8988T (cell line): Measurements from ENCODE around the gene ZNF563.

Source experiments
- DNase-seq: peaks from one replicate; pipeline ENCODE4 v3.0.0; 2011

The ZNF563 gene

DNA sequence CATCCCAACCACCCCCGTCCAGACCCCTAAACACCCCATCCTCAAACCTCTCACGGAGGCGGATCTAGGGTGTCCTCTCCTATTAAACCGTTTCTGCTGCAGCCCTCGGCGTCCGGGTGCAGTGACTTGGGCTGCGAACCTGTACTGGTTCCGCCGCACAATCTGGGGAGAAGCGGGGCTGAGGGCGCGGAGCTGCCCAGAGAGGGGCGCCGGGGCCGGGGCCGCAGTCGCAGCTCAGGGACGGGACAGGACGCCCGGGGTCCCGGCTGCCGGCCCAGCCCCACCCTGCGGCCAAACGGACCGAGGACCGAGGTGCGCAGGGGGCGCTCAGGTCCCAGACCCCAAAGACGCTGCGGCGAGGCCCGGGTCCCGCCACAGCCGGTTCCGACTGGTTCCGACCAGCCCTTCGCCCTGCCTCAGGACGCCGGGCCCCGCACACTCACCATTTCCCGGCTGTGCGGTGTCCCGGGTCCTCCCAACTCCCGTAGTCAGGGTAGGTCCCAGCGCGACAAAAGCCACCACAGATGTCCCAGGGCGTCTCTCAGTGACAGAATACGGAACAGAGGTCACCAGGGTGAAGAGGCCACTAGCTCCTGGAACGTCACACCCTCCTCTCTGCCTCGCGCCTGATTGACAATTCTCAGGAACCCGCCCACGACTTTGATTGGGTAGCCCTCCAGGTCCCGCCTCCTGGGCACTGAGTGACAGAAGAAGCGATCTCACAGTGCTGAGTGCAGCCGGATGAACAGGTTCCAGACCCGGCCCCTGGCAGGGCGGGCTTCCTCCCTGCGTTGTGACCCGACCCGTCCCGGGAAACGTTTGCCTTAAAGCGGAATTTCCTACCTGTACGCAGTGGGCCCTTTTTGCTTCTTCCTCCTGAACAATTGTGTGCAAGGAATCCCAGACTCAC is 38.9 kb downstream of the ZNF563 start, which contains the start of gene ZNF44:
ZNF44 (minus strand) TSS at position 635 of the 910 bp plus-strand sequence; CDS start at position 446, 189 bp downstream.
- peak; percentile 64 for DNase-seq

DNA sequence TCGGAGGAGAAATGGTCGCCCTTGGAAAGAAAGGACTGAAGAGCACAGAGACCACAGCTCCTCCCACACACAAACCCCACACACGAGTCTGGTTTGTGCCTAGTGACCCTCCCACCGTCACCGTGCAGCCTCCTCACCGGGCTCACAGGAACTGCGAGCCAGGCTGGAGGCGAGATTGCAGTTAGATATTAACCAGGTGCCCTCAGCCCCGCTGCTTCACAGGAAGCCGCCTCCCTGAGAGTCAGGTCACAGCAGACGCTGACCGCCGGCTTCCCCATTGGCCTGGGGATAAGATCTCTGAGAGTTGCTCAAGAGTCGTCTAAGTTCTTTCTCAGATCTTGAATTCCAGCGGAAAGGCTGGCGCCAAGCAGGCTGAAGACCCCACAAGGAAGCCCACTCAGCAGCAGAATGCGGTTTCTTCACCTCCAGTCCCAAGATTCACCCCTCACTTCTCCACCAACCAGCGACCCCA is 39.6 kb downstream of the ZNF563 start:
- DNase-seq = peak; percentile 28

- no peak for DNase-seq
Measured at GRCh38 chr19:12289790-12290065, 43.7 kb downstream of the ZNF563 start.

- DNase-seq = no peak
Measured at GRCh38 chr19:12287958-12288500, 45.4 kb downstream of the ZNF563 start.

DNA sequence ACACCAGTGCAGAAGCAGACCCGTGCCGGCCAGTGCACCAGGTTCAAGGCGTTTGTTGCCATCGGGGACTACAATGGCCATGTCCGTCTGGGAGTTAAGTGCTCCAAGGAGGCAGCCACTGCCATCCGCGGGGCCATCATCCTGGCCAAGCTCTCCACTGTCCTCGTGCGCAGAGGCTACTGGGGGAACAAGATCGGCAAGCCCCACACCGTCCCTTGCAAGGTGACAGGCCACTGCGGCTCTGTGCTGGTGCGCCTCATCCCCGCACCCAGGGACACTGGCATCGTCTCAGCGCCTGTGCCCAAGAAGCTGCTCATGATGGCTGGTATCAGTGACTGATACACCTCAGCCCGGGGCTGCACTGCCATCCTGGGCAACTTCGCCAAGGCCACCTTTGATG is 48.8 kb downstream of the ZNF563 start:
- no peak for DNase-seq

- no peak for DNase-seq
Measured at GRCh38 chr19:12284226-12284625, 49.2 kb downstream of the ZNF563 start.

DNA sequence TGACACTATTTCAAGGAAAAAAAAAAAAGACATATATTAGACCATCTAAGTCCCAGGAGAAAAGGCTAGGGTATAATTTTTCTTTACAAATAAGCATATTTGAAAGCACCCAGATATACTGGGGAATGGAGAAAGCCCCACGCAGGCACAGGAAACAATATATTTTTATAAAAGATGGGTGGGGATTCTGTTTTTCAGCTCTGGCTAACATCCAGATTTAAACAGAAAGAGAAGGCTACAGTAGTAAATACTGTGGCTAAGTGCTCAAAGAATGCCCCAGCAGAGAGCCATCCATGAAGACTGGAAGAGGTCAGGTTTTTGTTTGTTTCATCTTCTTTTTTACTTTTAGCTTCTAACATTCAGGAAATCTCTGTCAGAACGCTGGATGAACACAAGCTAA is 54.7 kb downstream of the ZNF563 start:
- DNase-seq = no peak

DNA sequence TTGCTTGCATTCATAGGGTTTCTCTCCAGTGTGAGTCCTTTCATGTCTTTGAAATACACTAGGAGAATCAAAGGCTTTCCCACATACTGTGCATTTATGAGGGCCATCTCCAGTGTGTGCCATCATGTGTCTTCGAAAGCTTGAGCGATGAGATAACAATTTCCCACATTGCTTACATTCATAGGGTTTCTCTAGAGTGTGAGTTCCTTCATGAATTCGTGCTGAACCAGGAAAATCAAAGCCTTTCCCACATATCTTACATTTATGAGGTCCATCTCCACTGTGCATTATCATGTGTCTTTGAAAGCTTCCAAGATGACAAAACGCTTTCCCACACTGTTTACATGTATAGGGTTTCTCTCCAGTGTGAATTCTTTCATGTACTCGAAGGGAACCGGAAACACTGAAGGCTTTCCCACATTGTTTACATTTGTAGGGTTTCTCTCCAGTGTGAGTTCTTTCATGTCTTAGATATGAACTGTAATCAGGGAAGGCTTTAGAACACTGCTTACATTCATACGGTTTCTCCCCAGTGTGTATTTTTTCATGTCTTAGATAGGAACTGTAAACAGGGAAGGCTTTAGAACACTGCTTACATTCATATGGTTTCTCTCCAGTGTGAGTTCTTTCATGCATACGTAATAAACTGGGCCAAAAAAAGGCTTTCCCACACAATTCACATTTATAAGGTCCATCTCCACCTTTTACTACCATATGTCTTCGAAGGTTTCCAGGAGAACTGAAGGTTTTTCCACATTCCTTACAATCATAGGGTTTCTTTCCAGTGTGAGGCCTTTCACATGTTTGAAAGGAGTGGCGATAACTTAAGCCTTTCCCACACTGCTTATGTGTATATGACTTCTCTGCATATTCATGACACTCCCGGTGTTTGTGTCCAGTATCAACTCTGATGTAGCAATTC is 60.2 kb downstream of the ZNF563 start:
- no peak for DNase-seq

DNA sequence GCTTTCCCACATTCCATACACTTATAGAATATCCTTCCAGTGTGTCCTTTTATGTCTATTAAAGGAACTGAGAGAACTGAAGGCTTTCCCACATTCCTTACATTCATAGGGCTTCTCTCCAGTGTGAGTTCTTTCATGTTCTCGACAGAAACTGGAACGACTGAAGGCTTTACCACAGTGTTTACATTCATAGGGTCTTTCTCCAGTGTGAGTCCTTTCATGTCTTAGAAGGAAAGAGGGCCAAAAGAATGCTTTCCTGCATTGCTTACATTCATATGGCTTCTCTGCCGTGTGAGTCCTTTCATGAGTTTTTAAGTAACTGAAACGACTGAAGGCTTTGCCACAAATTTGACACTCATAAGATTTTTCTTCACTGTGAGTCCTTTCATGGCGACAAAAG is 61.0 kb downstream of the ZNF563 start:
- no peak for DNase-seq

GRCh38 chr19:12270854-12271253 is 62.6 kb downstream of the ZNF563 start:
- no peak for DNase-seq
